ENCODE measurements around the gene BHLHE40.

DNA sequence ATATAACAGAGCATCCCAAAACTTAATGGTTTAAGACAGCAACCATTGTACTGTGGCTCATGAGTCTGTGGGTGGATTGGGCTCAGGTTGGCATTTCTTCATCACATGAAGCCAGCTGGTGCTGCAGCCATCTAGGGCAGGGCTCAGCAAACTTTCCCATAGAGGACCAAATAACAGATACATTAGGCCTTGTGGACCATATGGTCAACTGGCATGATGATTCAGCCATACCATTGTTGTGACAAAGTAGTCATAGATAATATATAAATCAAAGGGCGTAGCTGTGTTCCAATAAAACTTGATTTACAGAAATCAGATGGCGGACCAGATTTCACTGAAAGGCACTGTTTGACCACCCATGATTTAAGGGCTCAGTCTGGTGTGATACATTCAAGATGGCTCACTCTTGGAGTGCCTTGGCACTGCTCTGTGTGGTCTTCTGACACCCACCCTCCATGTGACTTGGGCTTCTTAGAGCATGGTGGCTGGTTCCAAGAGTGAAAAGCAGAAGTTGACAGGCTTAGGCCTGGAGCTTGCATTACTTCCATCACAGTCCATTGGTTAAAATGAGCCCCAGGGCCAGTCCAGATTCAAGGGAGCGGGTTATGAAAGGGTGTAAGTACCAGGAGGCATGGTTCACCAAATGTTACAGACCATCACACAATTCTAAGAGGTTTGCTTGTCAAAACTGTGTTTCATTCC is 40.8 kb upstream of the BHLHE40 start:
- TF ChIP-seq POLR2AphosphoS5 (IDR thresholded peaks at IDR 0.05), result no peak
- TF ChIP-seq, protein P1, sequence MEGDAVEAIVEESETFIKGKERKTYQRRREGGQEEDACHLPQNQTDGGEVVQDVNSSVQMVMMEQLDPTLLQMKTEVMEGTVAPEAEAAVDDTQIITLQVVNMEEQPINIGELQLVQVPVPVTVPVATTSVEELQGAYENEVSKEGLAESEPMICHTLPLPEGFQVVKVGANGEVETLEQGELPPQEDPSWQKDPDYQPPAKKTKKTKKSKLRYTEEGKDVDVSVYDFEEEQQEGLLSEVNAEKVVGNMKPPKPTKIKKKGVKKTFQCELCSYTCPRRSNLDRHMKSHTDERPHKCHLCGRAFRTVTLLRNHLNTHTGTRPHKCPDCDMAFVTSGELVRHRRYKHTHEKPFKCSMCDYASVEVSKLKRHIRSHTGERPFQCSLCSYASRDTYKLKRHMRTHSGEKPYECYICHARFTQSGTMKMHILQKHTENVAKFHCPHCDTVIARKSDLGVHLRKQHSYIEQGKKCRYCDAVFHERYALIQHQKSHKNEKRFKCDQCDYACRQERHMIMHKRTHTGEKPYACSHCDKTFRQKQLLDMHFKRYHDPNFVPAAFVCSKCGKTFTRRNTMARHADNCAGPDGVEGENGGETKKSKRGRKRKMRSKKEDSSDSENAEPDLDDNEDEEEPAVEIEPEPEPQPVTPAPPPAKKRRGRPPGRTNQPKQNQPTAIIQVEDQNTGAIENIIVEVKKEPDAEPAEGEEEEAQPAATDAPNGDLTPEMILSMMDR (IDR thresholded peaks at IDR 0.05; ENCODE audit: poor library complexity, severe bottlenecking), result no peak

Data from neural cell (in vitro differentiated cells).